SU-DHL-6 (cell line): ENCODE results near the gene NOTUM.

Source experiments
- CTCF ChIP-seq: fragments of 200-600 bp; sonication (generic); IDR thresholded peaks from one replicate; pipeline ENCODE4 v1.5.1; 2017; ENCODE audit warnings: antibody characterized with exemption, mild to moderate bottlenecking, low read length, moderate library complexity; ENCODE audit not compliant: insufficient read depth, poor library complexity, severe bottlenecking
- EZH2phosphoT487 ChIP-seq: fragments of 200-600 bp; sonication (generic), shearing (Covaris generic); conservative IDR thresholded peaks from 2 replicates; pipeline ENCODE4 v1.6.1; 2018; ENCODE audit warnings: mild to moderate bottlenecking, antibody characterized with exemption, low read length, moderate library complexity, mixed read lengths

GRCh38 chr17:81909966-81910839, 50.8 kb downstream of the NOTUM start:
- no peak for TF ChIP-seq CTCF
- no peak for TF ChIP-seq EZH2phosphoT487
